ENCODE results near the gene KRTAP12-4.

The KRTAP12-4 gene

DNA sequence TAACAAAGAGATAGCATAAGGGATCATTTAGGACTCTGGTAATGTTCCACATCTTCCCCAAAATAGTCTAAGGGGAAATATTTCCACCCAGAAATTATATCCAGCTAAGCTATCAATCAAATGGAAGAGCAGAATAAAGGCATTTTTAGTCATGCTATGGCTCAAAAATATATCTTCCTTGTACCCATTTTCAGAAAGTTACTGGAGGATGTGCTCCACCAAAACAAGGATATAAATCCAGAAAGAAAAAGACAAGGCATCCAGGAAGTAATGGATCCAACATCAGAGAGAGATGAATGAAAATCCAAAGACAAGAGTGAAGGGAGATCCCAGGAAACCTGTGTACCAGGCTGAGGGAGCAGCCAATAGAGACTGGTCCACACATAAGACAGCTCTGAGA lies 45.3 kb downstream of the KRTAP12-4 start:
- Histone ChIP-seq H3K27me3 (replicated peaks; ENCODE audit: control insufficient read depth, insufficient read depth, low read length) (no peaks in the 10 kb centered on the region), H3K36me3 (ENCODE audit: control insufficient read depth, insufficient read depth, low read length) (no peaks in the 10 kb centered on the region), H3K4me3 (replicated peaks; ENCODE audit: low read depth, low read length) (no peak overlapping the region)
- no peak for DNase-seq (ENCODE audit: extremely low read depth, insufficient read length)
- TF ChIP-seq, protein P1, sequence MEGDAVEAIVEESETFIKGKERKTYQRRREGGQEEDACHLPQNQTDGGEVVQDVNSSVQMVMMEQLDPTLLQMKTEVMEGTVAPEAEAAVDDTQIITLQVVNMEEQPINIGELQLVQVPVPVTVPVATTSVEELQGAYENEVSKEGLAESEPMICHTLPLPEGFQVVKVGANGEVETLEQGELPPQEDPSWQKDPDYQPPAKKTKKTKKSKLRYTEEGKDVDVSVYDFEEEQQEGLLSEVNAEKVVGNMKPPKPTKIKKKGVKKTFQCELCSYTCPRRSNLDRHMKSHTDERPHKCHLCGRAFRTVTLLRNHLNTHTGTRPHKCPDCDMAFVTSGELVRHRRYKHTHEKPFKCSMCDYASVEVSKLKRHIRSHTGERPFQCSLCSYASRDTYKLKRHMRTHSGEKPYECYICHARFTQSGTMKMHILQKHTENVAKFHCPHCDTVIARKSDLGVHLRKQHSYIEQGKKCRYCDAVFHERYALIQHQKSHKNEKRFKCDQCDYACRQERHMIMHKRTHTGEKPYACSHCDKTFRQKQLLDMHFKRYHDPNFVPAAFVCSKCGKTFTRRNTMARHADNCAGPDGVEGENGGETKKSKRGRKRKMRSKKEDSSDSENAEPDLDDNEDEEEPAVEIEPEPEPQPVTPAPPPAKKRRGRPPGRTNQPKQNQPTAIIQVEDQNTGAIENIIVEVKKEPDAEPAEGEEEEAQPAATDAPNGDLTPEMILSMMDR (IDR thresholded peaks at IDR 0.05; ENCODE audit: insufficient read depth, low read length, poor library complexity, severe bottlenecking), result no peak

DNA sequence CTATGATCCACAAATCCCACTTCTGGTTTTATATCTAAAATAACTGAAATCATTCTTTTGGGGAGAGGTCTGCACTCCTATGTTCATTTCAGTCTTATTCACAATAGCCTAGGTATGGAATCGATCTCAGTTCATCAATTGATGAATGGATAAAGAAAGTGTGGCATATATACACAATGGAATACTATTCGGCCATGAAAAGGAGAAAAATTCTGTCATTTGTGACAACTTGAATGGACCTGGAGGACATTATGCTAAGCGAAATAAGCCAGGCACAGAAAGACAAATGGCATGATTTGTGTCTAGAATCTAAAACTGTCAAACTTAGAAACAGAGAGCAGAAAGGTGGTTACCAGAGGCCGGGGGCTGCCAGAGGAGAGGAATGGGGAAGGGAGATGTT lies 48.0 kb downstream of the KRTAP12-4 start:
- no peak overlapping the region for H3K4me3 ChIP-seq (replicated peaks; ENCODE audit: low read depth, low read length)
- TF ChIP-seq, protein P1 (IDR thresholded peaks at IDR 0.05; ENCODE audit: insufficient read depth, low read length, poor library complexity, severe bottlenecking), result no peak
- H3K36me3 ChIP-seq (ENCODE audit: control insufficient read depth, insufficient read depth, low read length), result no peaks in the 10 kb centered on the region
- DNase-seq (ENCODE audit: extremely low read depth, insufficient read length), result no peak
- H3K27me3 ChIP-seq (replicated peaks; ENCODE audit: control insufficient read depth, insufficient read depth, low read length), result no peaks in the 10 kb centered on the region
